T47D (cell line): ENCODE results near the gene SHMT2.
A peak's percentile ranks its signal among the peaks of the same experiment; 100 is the strongest.

Experiments
- DNase-seq, 2 experiments: peaks; one replicate each; pipeline versions ENCODE4 v3.0.0 to v3.0.0-alpha.2; 2011 to 2012; ENCODE audit warnings: low read depth in 1 of 2, low spot score in 1 of 2
- JUND ChIP-seq: IDR thresholded peaks from 2 replicates; pipeline ENCODE4 v1.6.1; 2012; ENCODE audit warnings: low read depth
- in situ Hi-C: cut with HindIII; loops from 2 replicates; pipeline ENCODE4 v1.10.0; 2016; ENCODE audit warnings: low sequenced_read_pairs, low pct_unique_long_range_greater_than_20kb

Gene SHMT2

DNA sequence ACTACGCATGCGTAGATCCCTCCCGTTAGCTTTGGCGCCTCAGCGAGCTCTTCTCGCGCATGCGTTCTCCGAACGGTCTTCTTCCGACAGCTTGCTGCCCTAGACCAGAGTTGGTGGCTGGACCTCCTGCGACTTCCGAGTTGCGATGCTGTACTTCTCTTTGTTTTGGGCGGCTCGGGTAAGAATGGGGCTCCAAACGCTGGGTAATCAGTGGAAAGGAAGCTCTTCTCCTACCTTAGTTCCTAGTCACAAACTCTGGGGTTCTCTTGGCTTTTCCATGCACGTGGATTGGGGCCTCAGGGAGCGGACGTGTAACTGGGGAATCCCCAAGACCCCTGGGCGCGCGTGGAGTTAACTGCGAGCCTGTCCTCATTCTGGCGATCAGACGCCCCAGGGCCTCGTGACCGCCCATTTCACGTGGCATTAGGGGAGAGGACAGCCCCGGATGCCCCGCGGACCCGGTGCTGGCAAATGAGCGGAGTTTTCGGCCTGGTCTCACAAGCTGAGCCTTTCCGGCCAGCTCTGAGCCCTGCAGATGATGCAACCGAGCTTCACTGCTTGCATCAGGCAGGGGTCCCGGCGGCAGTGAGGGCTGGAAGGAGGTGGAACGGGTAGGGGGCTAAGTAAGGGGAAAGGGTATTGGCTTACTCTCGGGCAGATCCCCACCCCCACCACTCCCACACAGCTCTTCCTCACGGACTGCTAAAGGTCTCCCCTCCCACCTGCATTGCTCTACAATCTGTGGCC is at the start of gene SHMT2:
SHMT2 (plus strand) TSS at position 78 of the 747 bp plus-strand sequence; CDS start at position 146, 68 bp downstream.
- in situ Hi-C loops: no loop called here
- DNase-seq: peak; percentile 97 to 100
- no peak for TF ChIP-seq JUND

DNA sequence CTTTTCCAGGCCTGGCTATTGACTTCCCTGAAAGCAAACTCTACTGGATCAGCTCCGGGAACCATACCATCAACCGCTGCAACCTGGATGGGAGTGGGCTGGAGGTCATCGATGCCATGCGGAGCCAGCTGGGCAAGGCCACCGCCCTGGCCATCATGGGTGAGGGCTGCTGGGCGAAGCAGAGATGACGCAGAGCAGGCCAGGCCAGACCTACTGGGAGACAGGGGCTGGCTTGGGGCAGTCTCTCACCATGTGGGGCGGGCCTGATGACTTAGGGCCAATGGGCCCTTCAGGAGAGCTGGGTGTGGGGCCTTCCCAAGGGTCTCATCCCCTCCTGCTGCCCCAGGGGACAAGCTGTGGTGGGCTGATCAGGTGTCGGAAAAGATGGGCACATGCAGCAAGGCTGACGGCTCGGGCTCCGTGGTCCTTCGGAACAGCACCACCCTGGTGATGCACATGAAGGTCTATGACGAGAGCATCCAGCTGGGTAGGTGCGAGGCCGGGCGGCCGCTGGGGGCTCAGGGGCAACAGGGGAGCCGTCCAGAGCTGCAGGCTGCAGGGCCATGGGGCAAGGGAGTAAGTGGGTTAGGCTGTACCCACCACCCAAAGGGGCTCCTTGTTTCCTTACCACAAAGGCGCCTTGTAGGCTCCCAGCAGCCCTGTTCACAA is 49.1 kb upstream of the SHMT2 start:
- in situ Hi-C loops: no loop called here
- DNase-seq: no peak
- no peak for TF ChIP-seq JUND

DNA sequence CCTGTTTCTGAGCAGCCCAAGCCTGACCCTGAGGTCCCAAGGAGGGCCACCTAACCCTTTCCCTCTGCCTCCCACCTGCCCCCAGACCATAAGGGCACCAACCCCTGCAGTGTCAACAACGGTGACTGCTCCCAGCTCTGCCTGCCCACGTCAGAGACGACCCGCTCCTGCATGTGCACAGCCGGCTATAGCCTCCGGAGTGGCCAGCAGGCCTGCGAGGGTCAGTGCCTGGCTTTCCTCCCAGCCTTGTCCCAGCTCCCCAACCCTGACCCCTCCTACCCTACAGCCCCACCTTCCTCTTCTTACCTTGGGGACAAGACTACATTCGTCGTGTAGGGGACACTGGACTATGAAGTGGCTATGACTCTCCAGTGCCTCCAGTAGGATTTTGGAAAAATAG is 48.4 kb upstream of the SHMT2 start:
- TF ChIP-seq JUND: no peak
- in situ Hi-C loops: no loop called here

DNA sequence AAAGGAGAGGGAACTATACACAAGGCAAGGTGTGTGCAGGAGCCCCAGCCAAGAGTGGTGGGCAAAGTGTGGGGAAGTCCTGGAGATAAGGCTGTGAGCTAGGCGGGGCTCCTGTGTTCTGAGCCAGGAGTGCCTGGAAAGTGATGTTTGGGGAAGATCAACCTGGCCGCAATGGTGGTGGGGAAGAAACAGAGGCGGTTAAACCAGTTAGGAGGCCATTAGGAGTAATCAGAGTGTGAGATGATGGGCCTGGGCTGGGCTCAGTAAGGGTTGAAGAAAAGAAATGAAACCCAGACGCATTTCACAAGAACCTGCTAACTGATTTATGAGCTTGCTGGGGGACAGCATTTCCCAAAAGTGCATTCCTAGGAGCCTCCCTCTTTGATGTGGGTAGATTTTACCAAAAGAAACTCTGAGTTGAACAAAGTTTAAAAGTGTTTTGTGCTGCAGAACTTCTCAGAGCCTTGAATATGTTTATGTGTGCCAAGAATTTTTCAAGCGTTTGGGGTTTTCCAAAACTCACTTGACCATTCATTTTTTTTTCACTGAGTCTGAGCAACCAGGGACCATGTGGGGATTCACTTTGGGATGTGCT is 47.9 kb upstream of the SHMT2 start:
- DNase-seq: no peak
- in situ Hi-C loops: no loop called here

More for the DNA sequence above, 48.4 kb upstream of the SHMT2 start:
- DNase-seq: no peak

DNA sequence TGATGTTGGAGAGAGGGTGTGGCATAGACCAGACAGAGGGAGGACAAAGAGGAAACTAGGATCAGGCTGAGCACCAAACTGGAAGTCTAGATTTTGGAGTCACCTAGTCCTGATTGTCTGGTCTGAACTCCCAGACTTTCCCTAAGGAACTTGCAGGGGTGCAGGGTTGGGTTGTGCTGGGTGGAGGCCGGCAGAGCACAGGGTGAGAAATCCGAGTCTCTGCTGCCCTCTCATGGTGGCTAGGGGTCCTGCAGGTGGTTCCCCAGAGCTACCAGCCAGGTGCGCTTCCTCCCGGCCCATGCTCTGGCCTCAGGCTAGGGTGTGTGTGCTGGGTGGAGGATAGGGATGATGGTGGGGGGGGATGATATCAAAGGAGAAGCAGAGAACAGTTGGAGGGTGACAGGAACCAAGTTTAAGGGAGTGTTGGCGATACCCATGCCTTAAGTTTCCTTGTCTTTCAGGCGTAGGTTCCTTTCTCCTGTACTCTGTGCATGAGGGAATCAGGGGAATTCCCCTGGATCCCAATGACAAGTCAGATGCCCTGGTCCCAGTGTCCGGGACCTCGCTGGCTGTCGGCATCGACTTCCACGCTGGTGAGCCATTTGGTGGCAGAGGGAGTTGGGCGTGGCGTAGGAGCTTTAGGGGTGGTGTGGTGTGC is 46.5 kb upstream of the SHMT2 start:
- DNase-seq: peak; percentile 82 to 99
- no peak for TF ChIP-seq JUND
- in situ Hi-C loops: no loop called here

More for the DNA sequence above, 47.9 kb upstream of the SHMT2 start:
- TF ChIP-seq JUND: no peak

DNA sequence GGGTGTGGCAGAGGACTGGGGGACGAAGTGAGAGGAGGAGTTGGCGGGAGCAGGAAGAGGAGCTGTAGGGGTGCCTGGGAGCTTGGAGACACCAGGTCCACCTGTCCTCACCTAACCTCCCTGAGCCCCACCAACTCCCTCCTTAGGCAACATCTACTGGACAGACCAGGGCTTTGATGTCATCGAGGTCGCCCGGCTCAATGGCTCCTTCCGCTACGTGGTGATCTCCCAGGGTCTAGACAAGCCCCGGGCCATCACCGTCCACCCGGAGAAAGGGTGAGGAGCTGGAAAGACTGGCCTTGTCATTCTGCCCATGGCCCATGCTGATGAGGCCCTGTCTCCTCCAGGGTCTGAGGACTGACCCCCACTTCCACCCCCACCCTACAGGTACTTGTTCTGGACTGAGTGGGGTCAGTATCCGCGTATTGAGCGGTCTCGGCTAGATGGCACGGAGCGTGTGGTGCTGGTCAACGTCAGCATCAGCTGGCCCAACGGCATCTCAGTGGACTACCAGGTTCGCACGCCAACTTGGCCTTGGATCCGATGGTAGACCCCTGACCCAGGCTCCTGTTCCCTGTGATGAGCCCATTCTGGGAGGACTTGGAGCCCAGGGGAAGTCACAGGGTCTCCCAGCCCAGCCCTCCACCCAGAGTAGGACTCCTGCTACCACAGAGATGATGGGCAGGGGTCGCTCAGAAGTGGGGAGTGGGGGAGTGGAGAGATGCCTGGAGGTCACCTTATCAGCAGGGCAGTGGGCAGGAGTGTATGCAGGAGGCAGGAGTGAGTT is 45.4 kb upstream of the SHMT2 start:
- in situ Hi-C loops: no loop called here
- TF ChIP-seq JUND: no peak
- no peak for DNase-seq

DNA sequence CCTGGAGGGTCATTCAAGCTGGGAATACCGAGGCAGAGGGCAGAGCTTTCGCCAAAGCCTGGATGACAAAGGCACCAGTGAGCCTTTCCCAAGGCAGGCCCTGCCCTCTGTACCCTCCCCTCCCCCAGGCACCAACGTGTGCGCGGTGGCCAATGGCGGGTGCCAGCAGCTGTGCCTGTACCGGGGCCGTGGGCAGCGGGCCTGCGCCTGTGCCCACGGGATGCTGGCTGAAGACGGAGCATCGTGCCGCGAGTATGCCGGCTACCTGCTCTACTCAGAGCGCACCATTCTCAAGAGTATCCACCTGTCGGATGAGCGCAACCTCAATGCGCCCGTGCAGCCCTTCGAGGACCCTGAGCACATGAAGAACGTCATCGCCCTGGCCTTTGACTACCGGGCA is 44.1 kb upstream of the SHMT2 start:
- TF ChIP-seq JUND: no peak
- no peak for DNase-seq
- in situ Hi-C loops: no loop called here

DNA sequence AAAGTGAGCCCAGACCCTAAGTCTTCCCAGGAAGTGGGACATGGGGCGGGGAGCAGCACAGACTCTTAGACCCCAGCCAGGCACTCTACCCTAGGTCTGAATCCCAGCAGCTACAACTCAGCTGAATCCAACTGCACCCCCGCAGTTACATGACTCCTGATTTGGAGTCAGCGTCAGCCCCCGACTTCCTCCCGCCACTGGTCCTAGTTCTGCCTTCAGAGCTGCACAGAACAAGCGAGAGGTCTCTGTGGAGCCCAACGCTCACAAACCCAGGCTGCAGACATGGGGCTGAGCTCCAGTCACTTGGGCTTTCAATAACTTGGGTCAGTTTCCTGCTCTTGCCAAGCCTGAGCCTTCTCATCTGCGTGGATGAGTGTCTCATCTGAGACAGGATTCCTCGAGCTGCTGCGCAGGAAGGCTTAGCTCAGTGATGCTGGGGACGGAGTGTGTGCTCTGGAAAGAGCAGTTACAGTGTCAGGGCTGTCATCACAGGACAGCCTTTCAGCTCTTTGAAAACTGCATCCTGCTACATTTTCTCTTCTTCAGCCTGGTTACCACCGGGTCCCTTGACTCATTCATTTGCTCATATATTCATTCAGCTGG is 43.5 kb upstream of the SHMT2 start:
- in situ Hi-C loops: no loop called here
- TF ChIP-seq JUND: no peak
- DNase-seq: no peak

DNA sequence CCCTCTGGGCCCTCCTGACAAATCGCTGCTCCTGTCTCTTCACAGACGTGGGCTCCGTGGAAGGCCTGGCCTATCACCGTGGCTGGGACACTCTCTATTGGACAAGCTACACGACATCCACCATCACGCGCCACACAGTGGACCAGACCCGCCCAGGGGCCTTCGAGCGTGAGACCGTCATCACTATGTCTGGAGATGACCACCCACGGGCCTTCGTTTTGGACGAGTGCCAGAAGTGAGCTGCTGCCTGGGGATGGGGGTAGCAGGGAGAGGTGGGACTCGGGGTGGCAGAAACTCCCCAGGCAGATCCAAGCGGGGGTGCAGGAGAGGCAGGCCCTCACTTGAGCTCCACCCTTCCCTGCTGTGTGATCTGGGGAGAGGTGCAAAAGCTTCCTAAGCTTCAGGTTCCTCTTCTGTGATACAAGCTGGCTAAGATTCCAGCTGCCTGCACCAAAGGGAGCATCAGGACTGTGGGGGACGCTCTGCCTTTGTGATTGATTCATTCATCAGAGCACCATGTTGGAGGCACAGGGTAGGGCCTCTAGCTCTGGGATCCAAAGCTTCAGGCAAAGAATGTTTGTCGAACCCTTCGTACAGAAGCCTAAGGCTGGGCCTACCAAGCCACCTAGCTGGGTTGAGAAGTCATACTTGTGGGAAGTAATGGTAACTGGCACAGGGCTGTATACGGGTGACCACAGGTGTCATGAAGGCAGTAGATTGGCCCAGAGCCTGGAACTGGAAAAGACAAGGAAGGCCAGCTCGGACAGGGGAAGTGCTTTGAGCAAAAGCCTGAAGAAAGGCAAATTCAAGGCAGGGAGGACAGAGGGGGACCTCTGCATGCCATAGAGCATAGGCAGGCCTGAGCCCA is 42.1 kb upstream of the SHMT2 start:
- TF ChIP-seq JUND: no peak
- DNase-seq: no peak
- in situ Hi-C loops: no loop called here

DNA sequence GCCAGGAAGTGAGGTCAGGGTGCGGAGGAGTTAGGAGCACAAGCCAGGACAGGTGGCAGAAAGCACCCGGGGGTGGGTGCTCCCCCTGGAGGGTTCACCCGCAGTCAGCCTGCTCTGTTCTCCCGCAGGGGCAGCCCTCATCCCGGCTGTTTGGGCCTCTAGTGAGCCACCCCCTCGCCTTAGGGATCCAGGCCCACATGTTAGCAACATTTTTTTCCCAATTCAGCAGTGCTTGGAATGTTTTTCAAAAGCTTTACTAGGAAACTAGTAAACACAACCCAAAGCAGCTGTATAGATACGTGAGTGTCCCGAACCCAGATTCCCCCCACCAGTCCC is 41.5 kb upstream of the SHMT2 start:
- TF ChIP-seq JUND: no peak
- in situ Hi-C loops: no loop called here
- DNase-seq: no peak

DNA sequence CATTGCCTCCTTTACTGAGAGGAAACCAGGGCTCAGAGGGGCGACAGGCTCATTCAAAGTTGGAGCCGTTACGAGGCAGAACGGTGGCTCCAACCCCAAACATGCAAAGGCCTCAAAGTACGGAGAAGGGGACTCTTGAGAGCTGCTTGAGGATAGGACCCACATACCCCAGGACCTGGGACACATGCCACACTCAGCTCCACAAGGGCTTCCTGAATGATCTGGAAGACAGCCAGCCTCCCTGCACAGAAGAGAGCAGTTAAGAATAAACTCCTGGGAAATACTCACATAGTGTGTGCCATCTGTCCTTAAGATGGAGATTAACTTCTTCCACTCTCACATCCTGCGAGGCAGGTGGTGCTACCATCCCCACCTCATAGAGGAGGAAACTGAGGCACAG is 39.5 kb upstream of the SHMT2 start:
- no peak for DNase-seq
- no peak for TF ChIP-seq JUND
- in situ Hi-C loops: no loop called here
